ENCODE measurements around the gene TMEM253.

DNA sequence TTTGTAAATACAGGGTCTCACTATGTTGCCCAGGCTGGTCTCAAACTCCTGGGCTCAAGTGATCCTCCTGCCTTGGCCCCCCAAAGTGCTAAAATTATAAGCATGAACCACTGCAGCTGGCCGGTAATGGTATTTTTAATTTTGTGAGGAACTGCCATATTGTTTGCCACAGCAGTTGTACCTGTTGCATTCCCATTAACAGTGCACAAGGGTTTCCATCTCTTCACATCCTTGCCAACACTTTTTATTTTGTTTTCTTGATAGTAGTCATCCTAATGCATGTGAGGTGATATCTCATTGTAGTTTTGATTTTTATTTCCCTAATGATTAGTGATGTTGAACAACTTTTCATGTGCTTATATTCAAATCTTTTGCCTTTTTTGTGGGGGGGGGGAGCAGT lies 41.5 kb downstream of the TMEM253 start:
- TF ChIP-seq POLR2A (IDR thresholded peaks at IDR 0.05): no peak
- TF ChIP-seq, protein P1, sequence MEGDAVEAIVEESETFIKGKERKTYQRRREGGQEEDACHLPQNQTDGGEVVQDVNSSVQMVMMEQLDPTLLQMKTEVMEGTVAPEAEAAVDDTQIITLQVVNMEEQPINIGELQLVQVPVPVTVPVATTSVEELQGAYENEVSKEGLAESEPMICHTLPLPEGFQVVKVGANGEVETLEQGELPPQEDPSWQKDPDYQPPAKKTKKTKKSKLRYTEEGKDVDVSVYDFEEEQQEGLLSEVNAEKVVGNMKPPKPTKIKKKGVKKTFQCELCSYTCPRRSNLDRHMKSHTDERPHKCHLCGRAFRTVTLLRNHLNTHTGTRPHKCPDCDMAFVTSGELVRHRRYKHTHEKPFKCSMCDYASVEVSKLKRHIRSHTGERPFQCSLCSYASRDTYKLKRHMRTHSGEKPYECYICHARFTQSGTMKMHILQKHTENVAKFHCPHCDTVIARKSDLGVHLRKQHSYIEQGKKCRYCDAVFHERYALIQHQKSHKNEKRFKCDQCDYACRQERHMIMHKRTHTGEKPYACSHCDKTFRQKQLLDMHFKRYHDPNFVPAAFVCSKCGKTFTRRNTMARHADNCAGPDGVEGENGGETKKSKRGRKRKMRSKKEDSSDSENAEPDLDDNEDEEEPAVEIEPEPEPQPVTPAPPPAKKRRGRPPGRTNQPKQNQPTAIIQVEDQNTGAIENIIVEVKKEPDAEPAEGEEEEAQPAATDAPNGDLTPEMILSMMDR (IDR thresholded peaks at IDR 0.05): no peak
